AG09319 (cell line): ENCODE data around the gene AMIGO3.
"Not testable (repeated sequence)": the region's sequence is repeated elsewhere in the genome, so short reads cannot be mapped to it uniquely, and the experiment has no call there.

Experiments used
- DNase-seq: peaks from one replicate; pipeline ENCODE4 v3.0.0-alpha.2; 2010; ENCODE audit warnings: low read depth; ENCODE audit errors: extremely low read depth
- CTCF ChIP-seq: IDR thresholded peaks from 2 replicates; pipeline ENCODE4 v1.5.1; 2011; ENCODE audit warnings: low read depth, mild to moderate bottlenecking, inconsistent platforms, low read length, moderate library complexity

AMIGO3 gene

GRCh38 chr3:49751501-49751900 lies 32.0 kb upstream of the AMIGO3 start:
- no peak for TF ChIP-seq CTCF
- no peak for DNase-seq

DNA sequence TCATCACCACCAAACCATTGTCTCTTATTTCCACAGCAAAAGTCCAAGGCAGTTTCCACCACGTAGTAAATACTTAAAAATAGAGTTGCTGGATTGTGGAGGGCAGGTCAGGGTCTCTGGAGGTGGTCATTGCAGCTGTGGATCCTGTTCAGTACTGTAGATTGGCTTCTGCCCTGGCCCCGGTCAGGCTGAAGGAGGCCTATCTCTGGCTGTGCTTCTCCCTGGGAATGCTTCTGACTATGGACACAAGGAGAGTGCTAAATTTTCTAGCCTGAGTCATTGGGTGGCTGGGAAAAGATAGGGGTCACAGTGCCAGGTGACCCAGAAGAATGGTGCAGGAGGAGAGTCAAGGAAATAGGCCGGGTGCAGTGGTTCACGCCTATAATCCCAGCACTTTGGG lies 30.6 kb upstream of the AMIGO3 start:
- TF ChIP-seq CTCF, result no peak
- DNase-seq, result no peak

GRCh38 chr3:49748874-49749273 lies 29.4 kb upstream of the AMIGO3 start:
- DNase-seq, result not testable (repeated sequence)

DNA sequence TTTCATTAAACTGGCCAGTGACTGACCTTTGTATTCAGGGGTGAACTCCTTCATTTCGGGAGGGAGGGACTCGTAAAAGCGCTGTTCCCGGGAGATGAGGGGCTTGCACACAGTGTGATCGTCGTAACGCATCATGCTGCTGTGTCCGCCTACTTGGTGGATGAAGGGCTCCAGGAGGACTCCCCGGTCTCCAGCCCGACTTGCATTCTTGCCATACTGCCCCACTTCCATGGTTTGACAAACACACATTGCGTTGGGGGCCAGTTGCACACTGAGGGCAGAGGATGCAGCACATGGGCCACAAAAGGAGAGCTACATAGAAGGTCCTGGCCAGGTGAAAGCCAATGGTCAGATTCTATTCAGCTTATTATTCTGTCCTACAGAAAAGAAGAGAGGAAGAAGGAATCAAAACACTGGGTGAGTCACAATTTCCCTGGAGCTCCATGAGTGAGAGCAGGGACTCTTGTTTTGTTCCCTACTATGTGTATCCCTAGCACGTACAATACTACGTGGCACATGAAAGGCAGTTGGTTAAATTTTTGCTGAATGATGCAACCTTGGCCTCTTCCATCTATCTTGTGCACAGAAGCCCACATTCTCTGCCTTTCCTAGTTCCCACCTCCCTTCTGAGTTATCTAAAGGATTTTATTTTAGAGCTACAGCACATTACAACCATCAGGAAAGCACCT lies 28.5 kb upstream of the AMIGO3 start:
- DNase-seq, result no peak
- no peak for TF ChIP-seq CTCF

- TF ChIP-seq CTCF, result no peak
- DNase-seq, result no peak
Measured at GRCh38 chr3:49745986-49746385, 26.5 kb upstream of the AMIGO3 start.

DNA sequence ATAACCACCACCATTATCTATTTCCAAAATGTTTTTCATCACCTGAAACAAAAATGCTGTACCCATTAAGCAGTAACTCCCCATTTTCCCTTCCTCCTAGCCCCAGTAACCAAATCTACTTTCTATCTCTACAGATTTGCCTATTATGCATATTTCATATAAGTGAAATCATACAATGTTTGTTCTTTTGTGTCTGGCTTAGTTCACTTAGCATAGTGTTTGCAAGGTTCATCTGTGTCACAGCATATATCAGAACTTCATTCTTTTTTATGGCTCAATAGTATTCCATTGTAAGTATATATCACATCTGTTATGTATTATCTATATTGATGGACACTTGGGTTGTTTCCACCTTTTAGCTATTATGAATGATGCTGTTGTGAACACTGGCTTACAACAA lies 20.9 kb upstream of the AMIGO3 start:
- no peak for TF ChIP-seq CTCF
- DNase-seq, result no peak

GRCh38 chr3:49738067-49738713 lies 18.7 kb upstream of the AMIGO3 start:
- no peak for TF ChIP-seq CTCF
- DNase-seq, result no peak

- DNase-seq, result no peak
Measured at GRCh38 chr3:49734752-49735151, 15.3 kb upstream of the AMIGO3 start.

More at GRCh38 chr3:49734752-49735151, 15.3 kb upstream of the AMIGO3 start:
- TF ChIP-seq CTCF, result no peak
